GM12878 (cell line): ENCODE measurements around the gene CCDC85A. TPM values are rescaled to one million over a fixed set of nuclear protein-coding genes. Genes with fewer than 3 reads are reported as not detected.

Experiments used
- ATAC-seq: fragments of 200-7000 bp; cut with Tn5 transposase; 3 replicates; pipeline ENCODE4 v1.9.1; 2020; ENCODE audit warnings: mild to moderate bottlenecking, moderate library complexity
- BruUV-seq: library from RNA; stranded (reverse); fragments of 400-500 nt; replicated peaks from 2 replicates; lab custom pipeline; 2021; lab: Mats Ljungman, UMichigan
- CTCF ChIA-PET: fragments of 300-600 bp; sonication (Branson Sonifier 250); formaldehyde crosslinking; extraction: SDS; loops from one replicate; lab custom pipeline; 2021; ENCODE audit warnings: inconsistent platforms; lab: Yijun Ruan, JAX
- POLR2A ChIA-PET: fragments of 350-600 bp; formaldehyde crosslinking; extraction: SDS; loops from one replicate; lab custom pipeline; 2021; ENCODE audit warnings: inconsistent platforms; lab: Charles Lee
- RAD21 ChIA-PET: fragments of 300-600 bp; sonication (Branson Sonifier 250); formaldehyde crosslinking; loops from one replicate; lab custom pipeline; 2023; ENCODE audit warnings: antibody characterized with exemption; ENCODE audit not compliant: unreplicated experiment; lab: Charles Lee
- SMC1A ChIA-PET: fragments of 300-600 bp; sonication (Branson Sonifier 250); formaldehyde crosslinking; loops from one replicate; lab custom pipeline; 2023; ENCODE audit not compliant: unreplicated experiment, uncharacterized antibody; lab: Charles Lee
- DNase-seq: peaks from one replicate; pipeline ENCODE4 v3.0.0-alpha.2; 2011; ENCODE audit warnings: low read depth, low spot score
- FAIRE-seq: peaks from 3 replicates; lab custom pipeline; 2011; peaks lifted over from hg19 to GRCh38; lab: Jason Lieb, UNC
- H2AFZ ChIP-seq: 2 replicates; pipeline ENCODE4 v1.6.0; 2011; ENCODE audit warnings: low read depth, low read length, control low read depth; ENCODE audit not compliant: control insufficient read depth
- H3K27ac ChIP-seq: 2 replicates; pipeline ENCODE4 v1.5.1; 2011; ENCODE audit warnings: control low read depth; ENCODE audit not compliant: control insufficient read depth, insufficient read depth
- H3K27me3 ChIP-seq, 2 experiments: replicated peaks in 1 of 2; 2 replicates each; pipeline versions ENCODE4 v1.6.0 to v1.6.1; 2011; ENCODE audit warnings: low read length in 1 of 2; ENCODE audit not compliant: control insufficient read depth in 2 of 2, insufficient read depth in 2 of 2
- H3K36me3 ChIP-seq, 2 experiments: 2 replicates each; pipeline ENCODE4 v1.5.1; 2011; ENCODE audit warnings: low read length in 1 of 2; ENCODE audit not compliant: control insufficient read depth in 2 of 2, insufficient read depth in 2 of 2
- H3K4me1 ChIP-seq: 2 replicates; pipeline ENCODE4 v1.6.1; 2011; ENCODE audit warnings: mild to moderate bottlenecking, low read length, moderate library complexity, mixed read lengths; ENCODE audit not compliant: control insufficient read depth, insufficient read depth
- H3K4me2 ChIP-seq: 2 replicates; pipeline ENCODE4 v1.6.0; 2011; ENCODE audit warnings: control low read depth; ENCODE audit not compliant: control insufficient read depth, insufficient read depth
- H3K4me3 ChIP-seq: fragments of 200-600 bp; sonication (generic); 2 replicates; pipeline ENCODE4 v1.5.1; 2016
- H3K79me2 ChIP-seq: 2 replicates; pipeline ENCODE4 v1.6.0; 2011; ENCODE audit warnings: low read length; ENCODE audit not compliant: control insufficient read depth, insufficient read depth
- H3K9ac ChIP-seq: 2 replicates; pipeline ENCODE4 v1.8.0; 2011; ENCODE audit warnings: low read length, control low read depth, mixed read lengths; ENCODE audit not compliant: control insufficient read depth, insufficient read depth
- H3K9me3 ChIP-seq: replicated peaks from 3 replicates; pipeline ENCODE4 v1.5.1; 2011; ENCODE audit warnings: mild to moderate bottlenecking, low read length; ENCODE audit not compliant: control insufficient read depth, insufficient read depth
- H4K20me1 ChIP-seq: 2 replicates; pipeline ENCODE4 v1.6.0; 2011; ENCODE audit not compliant: control insufficient read depth, insufficient read depth
- FOXK2 ChIP-seq: fragments of 450-650 bp; IDR thresholded peaks from 2 replicates; pipeline ENCODE4 v1.6.1; 2017; ENCODE audit warnings: mild to moderate bottlenecking, moderate library complexity
- GABPA ChIP-seq: IDR thresholded peaks from 2 replicates; pipeline ENCODE4 v1.6.1; 2014; ENCODE audit warnings: antibody characterized with exemption, low read depth, mild to moderate bottlenecking, inconsistent platforms
- HDAC6 ChIP-seq: fragments of 200-600 bp; sonication (generic); IDR thresholded peaks from one replicate; pipeline ENCODE4 v1.8.0; 2017; ENCODE audit warnings: antibody characterized with exemption; ENCODE audit not compliant: unreplicated experiment
- HDGF ChIP-seq: fragments of 450-650 bp; IDR thresholded peaks from 2 replicates; pipeline ENCODE4 v1.6.1; 2016; ENCODE audit warnings: antibody characterized with exemption
- IRF4 ChIP-seq: IDR thresholded peaks from 2 replicates; pipeline ENCODE4 v1.6.1; 2011; ENCODE audit warnings: low read depth, low read length
- KLF5 ChIP-seq: fragments of 450-650 bp; IDR thresholded peaks from 2 replicates; pipeline ENCODE4 v1.6.1; 2014; ENCODE audit warnings: mild to moderate bottlenecking; ENCODE audit not compliant: partially characterized antibody
- MTA3 ChIP-seq: IDR thresholded peaks from 2 replicates; pipeline ENCODE4 v1.6.1; 2012; ENCODE audit warnings: low read length, inconsistent platforms, borderline replicate concordance
- MXI1 ChIP-seq: fragments of 150-350 bp; IDR thresholded peaks from 2 replicates; pipeline ENCODE4 v1.6.1; 2011; ENCODE audit warnings: low read depth, mild to moderate bottlenecking, inconsistent platforms, low read length, improper control_type of control experiment
- PAX5 ChIP-seq: IDR thresholded peaks from 2 replicates; pipeline ENCODE4 v1.6.1; 2011; ENCODE audit warnings: low read depth, low read length, borderline replicate concordance
- PAX8 ChIP-seq: fragments of 450-650 bp; IDR thresholded peaks from 2 replicates; pipeline ENCODE4 v1.6.1; 2017; ENCODE audit warnings: mild to moderate bottlenecking, moderate library complexity
- SRF ChIP-seq, 2 experiments: IDR thresholded peaks; 2 replicates each; pipeline ENCODE4 v1.6.1; 2011; ENCODE audit warnings: low read depth in 2 of 2, low read length in 2 of 2, mild to moderate bottlenecking in 1 of 2, moderate library complexity in 1 of 2
- TBL1XR1 ChIP-seq: IDR thresholded peaks from 2 replicates; pipeline ENCODE4 v1.6.1; 2012; ENCODE audit warnings: low read depth, low read length, improper control_type of control experiment
- TCF7 ChIP-seq: IDR thresholded peaks from 2 replicates; pipeline ENCODE4 v1.6.1; 2014; ENCODE audit warnings: antibody characterized with exemption, borderline replicate concordance
- WRNIP1 ChIP-seq: IDR thresholded peaks from 2 replicates; pipeline ENCODE4 v1.6.1; 2011; ENCODE audit warnings: low read depth, low read length, improper control_type of control experiment, borderline replicate concordance
- ZNF207 ChIP-seq: fragments of 450-650 bp; IDR thresholded peaks from 2 replicates; pipeline ENCODE4 v1.6.1; 2014; ENCODE audit warnings: antibody characterized with exemption, mild to moderate bottlenecking, borderline replicate concordance
- WGBS: methylation state at CpG from one replicate; pipeline ENCODE4 v1.1.6; 2016; ENCODE audit warnings: low lambda C conversion rate; ENCODE audit not compliant: insufficient replicate concordance, insufficient coverage; ENCODE audit errors: missing lambda C conversion rate; 5-methylcytosine and 5-hydroxymethylcytosine counted together
- in situ Hi-C: fragments of 300-500 bp; cut with MboI; formaldehyde crosslinking; loops from 9 replicates; pipeline ENCODE4 v1.14.3; 2018; ENCODE audit warnings: mixed read lengths
- intact Hi-C: fragments of 100-400 bp; cut with micrococcal nuclease; formaldehyde crosslinking; loops from one replicate; pipeline ENCODE4 v1.14.2; 2022; ENCODE audit not compliant: unreplicated experiment
- polyA plus RNA-seq, 11 experiments: library from polyadenylated mRNA; depleted of rRNA in 4 of 11; unstranded in 6 of 11; stranded (reverse) in 5 of 11; fragments of >200 nt; fragmentation: Nextera tagmentation in 4 of 11; fragmentation: Illumina TruSeq in 1 of 11; extraction: Ambion mirVana in 4 of 11; extraction: Trizol in 1 of 11; gene quantifications; 1 replicate in 1 of 11; 2 replicates in 10 of 11; pipeline versions ENCODE4 v1.2.1 to v1.2.3, GENCODE V29; 2011 to 2016; ENCODE audit warnings: inconsistent platforms in 2 of 11, missing spikeins in 2 of 11, low read depth in 1 of 11
- total RNA-seq, 4 experiments: library from RNA; depleted of rRNA in 3 of 4; stranded (reverse); fragments of >200 nt in 3 of 4; fragmentation: Illumina TruSeq in 1 of 4; extraction: Trizol in 1 of 4; gene quantifications; 2 replicates each; pipeline versions ENCODE4 v1.2.1 to v1.2.3, GENCODE V29; 2013 to 2021
- TF ChIP-seq, protein P1 (sequence below): IDR thresholded peaks from 2 replicates; pipeline ENCODE4 v1.6.1; 2012; ENCODE audit warnings: low read depth, low read length, improper control_type of control experiment
- TF ChIP-seq, protein P2 (sequence below): fragments of 450-650 bp; IDR thresholded peaks from 2 replicates; pipeline ENCODE4 v1.6.1; 2016; ENCODE audit warnings: mild to moderate bottlenecking
- TF ChIP-seq, protein P3 (sequence below): IDR thresholded peaks from 2 replicates; pipeline ENCODE4 v1.6.1; 2012; ENCODE audit warnings: low read length, inconsistent platforms
- TF ChIP-seq, protein P4 (sequence below), 3 experiments: IDR thresholded peaks in 2 of 3; conservative IDR thresholded peaks in 1 of 3; 2 replicates each; pipeline ENCODE4 v1.5.1; 2011; ENCODE audit warnings: low read depth in 3 of 3, low read length in 3 of 3, mild to moderate bottlenecking in 3 of 3, control low read depth in 2 of 3, moderate library complexity in 2 of 3, inconsistent platforms in 1 of 3, mixed read lengths in 1 of 3; ENCODE audit not compliant: control insufficient read depth in 2 of 3, insufficient read depth in 1 of 3; ENCODE audit errors: extremely low read depth in 1 of 3

The CCDC85A gene
- total and polyA plus RNA-seq, 10 of the 15 experiments (the other 5 are each of a cell fraction or from before 2014, with no cell fraction given): 0.02 to 0.57 (median 0.04) TPM; not detected in 7

DNA sequence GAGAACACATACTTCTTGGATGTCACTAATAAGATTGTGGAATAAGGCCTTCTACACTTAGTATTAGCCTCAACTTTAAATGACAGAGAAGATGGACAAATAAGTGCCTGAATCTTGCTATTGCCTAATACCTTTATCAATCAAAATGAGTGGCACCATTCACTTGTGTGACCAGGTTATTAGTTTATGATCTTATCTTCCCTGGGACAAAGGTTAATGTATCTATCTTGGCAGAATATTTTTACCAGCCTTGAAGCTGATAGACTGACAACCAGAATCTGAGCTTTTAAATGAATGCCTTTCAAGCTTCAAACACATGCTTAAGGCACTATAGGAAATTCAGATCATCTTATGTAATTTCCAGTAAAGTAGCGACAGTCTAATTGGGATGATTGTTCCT lies 202.9 kb downstream of the CCDC85A start:
- no peak overlapping the region for H3K4me3 ChIP-seq
- ChIA-PET SMC1A (no interaction called here), RAD21 (no interaction called here), POLR2A (no interaction called here), CTCF (no interaction called here)
- no peaks in the 10 kb centered on the region for H3K79me2 ChIP-seq
- intact Hi-C loops: no loop called here
- FAIRE-seq (no peak), ATAC-seq (no peak), DNase-seq (no peak)
- no peak overlapping the region for H3K4me2 ChIP-seq
- in situ Hi-C loops: no loop called here
- no peaks in the 10 kb centered on the region for H3K36me3 ChIP-seq
- H3K4me1 ChIP-seq: no peaks in the 10 kb centered on the region
- H3K9ac ChIP-seq: no peak overlapping the region
- H3K9me3 ChIP-seq: no peaks in the 10 kb centered on the region
- BruUV-seq: no TSS peak
- no peaks in the 10 kb centered on the region for H3K27me3 ChIP-seq
- no peak overlapping the region for H3K27ac ChIP-seq
- WGBS: 50% methylated on average over 1 of the region's 1 CpG
- H2AFZ ChIP-seq: no peak overlapping the region
- no peaks in the 10 kb centered on the region for H4K20me1 ChIP-seq
- TF ChIP-seq SRF (IDR thresholded peaks at IDR 0.05; ENCODE audit: low read depth in 2 of 2, low read length in 2 of 2) (no peak), ZNF207 (no peak), HDGF (no peak), PAX5 (no peak), FOXK2 (no peak), MTA3 (no peak), KLF5 (no peak), TCF7 (no peak), IRF4 (no peak), WRNIP1 (no peak), GABPA (no peak), HDAC6 (no peak), PAX8 (no peak), MXI1 (no peak), TBL1XR1 (no peak)
- TF ChIP-seq, protein P1, sequence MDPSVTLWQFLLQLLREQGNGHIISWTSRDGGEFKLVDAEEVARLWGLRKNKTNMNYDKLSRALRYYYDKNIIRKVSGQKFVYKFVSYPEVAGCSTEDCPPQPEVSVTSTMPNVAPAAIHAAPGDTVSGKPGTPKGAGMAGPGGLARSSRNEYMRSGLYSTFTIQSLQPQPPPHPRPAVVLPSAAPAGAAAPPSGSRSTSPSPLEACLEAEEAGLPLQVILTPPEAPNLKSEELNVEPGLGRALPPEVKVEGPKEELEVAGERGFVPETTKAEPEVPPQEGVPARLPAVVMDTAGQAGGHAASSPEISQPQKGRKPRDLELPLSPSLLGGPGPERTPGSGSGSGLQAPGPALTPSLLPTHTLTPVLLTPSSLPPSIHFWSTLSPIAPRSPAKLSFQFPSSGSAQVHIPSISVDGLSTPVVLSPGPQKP: no peak
- TF ChIP-seq, protein P2, sequence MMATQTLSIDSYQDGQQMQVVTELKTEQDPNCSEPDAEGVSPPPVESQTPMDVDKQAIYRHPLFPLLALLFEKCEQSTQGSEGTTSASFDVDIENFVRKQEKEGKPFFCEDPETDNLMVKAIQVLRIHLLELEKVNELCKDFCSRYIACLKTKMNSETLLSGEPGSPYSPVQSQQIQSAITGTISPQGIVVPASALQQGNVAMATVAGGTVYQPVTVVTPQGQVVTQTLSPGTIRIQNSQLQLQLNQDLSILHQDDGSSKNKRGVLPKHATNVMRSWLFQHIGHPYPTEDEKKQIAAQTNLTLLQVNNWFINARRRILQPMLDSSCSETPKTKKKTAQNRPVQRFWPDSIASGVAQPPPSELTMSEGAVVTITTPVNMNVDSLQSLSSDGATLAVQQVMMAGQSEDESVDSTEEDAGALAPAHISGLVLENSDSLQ: no peak
- TF ChIP-seq, protein P3, sequence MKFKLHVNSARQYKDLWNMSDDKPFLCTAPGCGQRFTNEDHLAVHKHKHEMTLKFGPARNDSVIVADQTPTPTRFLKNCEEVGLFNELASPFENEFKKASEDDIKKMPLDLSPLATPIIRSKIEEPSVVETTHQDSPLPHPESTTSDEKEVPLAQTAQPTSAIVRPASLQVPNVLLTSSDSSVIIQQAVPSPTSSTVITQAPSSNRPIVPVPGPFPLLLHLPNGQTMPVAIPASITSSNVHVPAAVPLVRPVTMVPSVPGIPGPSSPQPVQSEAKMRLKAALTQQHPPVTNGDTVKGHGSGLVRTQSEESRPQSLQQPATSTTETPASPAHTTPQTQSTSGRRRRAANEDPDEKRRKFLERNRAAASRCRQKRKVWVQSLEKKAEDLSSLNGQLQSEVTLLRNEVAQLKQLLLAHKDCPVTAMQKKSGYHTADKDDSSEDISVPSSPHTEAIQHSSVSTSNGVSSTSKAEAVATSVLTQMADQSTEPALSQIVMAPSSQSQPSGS: no peak
- TF ChIP-seq, protein P4, sequence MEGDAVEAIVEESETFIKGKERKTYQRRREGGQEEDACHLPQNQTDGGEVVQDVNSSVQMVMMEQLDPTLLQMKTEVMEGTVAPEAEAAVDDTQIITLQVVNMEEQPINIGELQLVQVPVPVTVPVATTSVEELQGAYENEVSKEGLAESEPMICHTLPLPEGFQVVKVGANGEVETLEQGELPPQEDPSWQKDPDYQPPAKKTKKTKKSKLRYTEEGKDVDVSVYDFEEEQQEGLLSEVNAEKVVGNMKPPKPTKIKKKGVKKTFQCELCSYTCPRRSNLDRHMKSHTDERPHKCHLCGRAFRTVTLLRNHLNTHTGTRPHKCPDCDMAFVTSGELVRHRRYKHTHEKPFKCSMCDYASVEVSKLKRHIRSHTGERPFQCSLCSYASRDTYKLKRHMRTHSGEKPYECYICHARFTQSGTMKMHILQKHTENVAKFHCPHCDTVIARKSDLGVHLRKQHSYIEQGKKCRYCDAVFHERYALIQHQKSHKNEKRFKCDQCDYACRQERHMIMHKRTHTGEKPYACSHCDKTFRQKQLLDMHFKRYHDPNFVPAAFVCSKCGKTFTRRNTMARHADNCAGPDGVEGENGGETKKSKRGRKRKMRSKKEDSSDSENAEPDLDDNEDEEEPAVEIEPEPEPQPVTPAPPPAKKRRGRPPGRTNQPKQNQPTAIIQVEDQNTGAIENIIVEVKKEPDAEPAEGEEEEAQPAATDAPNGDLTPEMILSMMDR (IDR thresholded peaks at IDR 0.05 in 2 of 3, conservative IDR thresholded peaks at IDR 0.05 in 1 of 3; ENCODE audit: control insufficient read depth in 2 of 3, extremely low read depth in 1 of 3, insufficient read depth in 1 of 3, low read depth in 3 of 3, low read length in 3 of 3): no peak
